C4-2B (cell line): Measurements from ENCODE around the gene GTF3C5.
A peak's percentile ranks its signal among the peaks of the same experiment; 100 is the strongest.

Experiments
- H3K27ac ChIP-seq: fragments of 450-650 bp; 2 replicates; pipeline ENCODE4 v1.5.1; 2017
- CTCF ChIP-seq: fragments of 450-650 bp; conservative IDR thresholded peaks from 2 replicates; pipeline ENCODE4 v1.5.1; 2017; ENCODE audit warnings: mild to moderate bottlenecking
- ZFX ChIP-seq: fragments of 450-650 bp; IDR thresholded peaks from 2 replicates; pipeline ENCODE4 v1.6.1; 2017

Gene GTF3C5

GRCh38 chr9:133026426-133026825 is 4.4 kb upstream of the GTF3C5 start:
- TF ChIP-seq ZFX, result no peak
- no peak for TF ChIP-seq CTCF
- no peak overlapping the region for H3K27ac ChIP-seq

GRCh38 chr9:133027134-133027533 is 3.7 kb upstream of the GTF3C5 start:
- TF ChIP-seq CTCF (no peak), ZFX (no peak)
- no peak overlapping the region for H3K27ac ChIP-seq

GRCh38 chr9:133028221-133028620 is 2.6 kb upstream of the GTF3C5 start:
- no peak overlapping the region for H3K27ac ChIP-seq
- TF ChIP-seq CTCF (no peak), ZFX (no peak)

- H3K27ac ChIP-seq, result peak overlapping the region; percentile 77
- TF ChIP-seq CTCF (no peak), ZFX (peak; percentile 48; the same call in 1 of the 2 replicates)
These were observed 842 bp upstream of the GTF3C5 start for GRCh38 chr9:133029994-133030316.

- TF ChIP-seq ZFX (no peak), CTCF (no peak)
- H3K27ac ChIP-seq, result peak overlapping the region; percentile 77
These were observed 279 bp downstream of the GTF3C5 start for GRCh38 chr9:133031130-133031422.

- H3K27ac ChIP-seq, result peak overlapping the region; percentile 77
These were observed 707 bp downstream of the GTF3C5 start for GRCh38 chr9:133031496-133031911.

GRCh38 chr9:133032171-133032570 is 1.4 kb downstream of the GTF3C5 start:
- no peak overlapping the region for H3K27ac ChIP-seq
- no peak for TF ChIP-seq CTCF
- no peak for TF ChIP-seq ZFX

More at GRCh38 chr9:133031496-133031911, 707 bp downstream of the GTF3C5 start:
- no peak for TF ChIP-seq ZFX
- no peak for TF ChIP-seq CTCF

- TF ChIP-seq CTCF, result no peak
- no peak for TF ChIP-seq ZFX
- no peak overlapping the region for H3K27ac ChIP-seq
These were observed 4.9 kb downstream of the GTF3C5 start for GRCh38 chr9:133035669-133036068.
